Fibroblast of the aortic adventitia (primary cell): Measurements from ENCODE around the gene ANKFN1. TPM values are rescaled to one million over a fixed set of nuclear protein-coding genes. Genes with fewer than 3 reads are reported as not detected.

Experiments used
- DNase-seq: peaks from one replicate; pipeline ENCODE4 v3.0.0-alpha.2; 2010; ENCODE audit warnings: low read depth
- H3K4me3 ChIP-seq: 2 replicates; pipeline ENCODE4 v1.5.1; 2011; ENCODE audit warnings: low read depth, mild to moderate bottlenecking, control low read depth, low read length, moderate library complexity
- CTCF ChIP-seq: IDR thresholded peaks from 2 replicates; pipeline ENCODE4 v1.5.1; 2011; ENCODE audit warnings: mild to moderate bottlenecking, low read length, control low read depth, inconsistent platforms; ENCODE audit not compliant: insufficient read depth
- small RNA-seq: library from RNA; depleted of rRNA; stranded (forward); fragments of <200 nt; gene quantifications from one replicate; pipeline ENCODE3, GENCODE V24; 2012
- total RNA-seq: library from RNA; depleted of rRNA; stranded (reverse); fragments of >200 nt; gene quantifications from 2 replicates; pipeline ENCODE4 v1.2.3, GENCODE V29; 2012; ENCODE audit warnings: low replicate concordance

The ANKFN1 gene
- total RNA-seq, 1 donor: not detected

GRCh38 chr17:56549501-56549900, 396.2 kb downstream of the ANKFN1 start:
- H3K4me3 ChIP-seq: no peak overlapping the region
- no peak for DNase-seq
- TF ChIP-seq CTCF: no peak

- no peak for TF ChIP-seq CTCF
- H3K4me3 ChIP-seq: no peak overlapping the region
- DNase-seq: no peak
Observed at GRCh38 chr17:56557682-56558081, 404.4 kb downstream of the ANKFN1 start.

- H3K4me3 ChIP-seq: no peak overlapping the region
- TF ChIP-seq CTCF: no peak
- DNase-seq: no peak
Observed at GRCh38 chr17:56558088-56558487, 404.8 kb downstream of the ANKFN1 start.

Small RNAs within 50 kb of the gene (small RNA-seq; reads per million reads assigned to genes)
- not detected for gene AC006600.1
